Fibroblast of peridontal ligament (primary cell): Measurements from ENCODE around the gene ENTREP3.
A peak's percentile ranks its signal among the peaks of the same experiment; 100 is the strongest.
"Not testable (repeated sequence)": the region's sequence is repeated elsewhere in the genome, so short reads cannot be mapped to it uniquely, and the experiment has no call there.

Experiments used
- DNase-seq: peaks from one replicate; pipeline ENCODE4 v3.0.0-alpha.2; 2010; ENCODE audit errors: extremely low read depth

The ENTREP3 gene

DNA sequence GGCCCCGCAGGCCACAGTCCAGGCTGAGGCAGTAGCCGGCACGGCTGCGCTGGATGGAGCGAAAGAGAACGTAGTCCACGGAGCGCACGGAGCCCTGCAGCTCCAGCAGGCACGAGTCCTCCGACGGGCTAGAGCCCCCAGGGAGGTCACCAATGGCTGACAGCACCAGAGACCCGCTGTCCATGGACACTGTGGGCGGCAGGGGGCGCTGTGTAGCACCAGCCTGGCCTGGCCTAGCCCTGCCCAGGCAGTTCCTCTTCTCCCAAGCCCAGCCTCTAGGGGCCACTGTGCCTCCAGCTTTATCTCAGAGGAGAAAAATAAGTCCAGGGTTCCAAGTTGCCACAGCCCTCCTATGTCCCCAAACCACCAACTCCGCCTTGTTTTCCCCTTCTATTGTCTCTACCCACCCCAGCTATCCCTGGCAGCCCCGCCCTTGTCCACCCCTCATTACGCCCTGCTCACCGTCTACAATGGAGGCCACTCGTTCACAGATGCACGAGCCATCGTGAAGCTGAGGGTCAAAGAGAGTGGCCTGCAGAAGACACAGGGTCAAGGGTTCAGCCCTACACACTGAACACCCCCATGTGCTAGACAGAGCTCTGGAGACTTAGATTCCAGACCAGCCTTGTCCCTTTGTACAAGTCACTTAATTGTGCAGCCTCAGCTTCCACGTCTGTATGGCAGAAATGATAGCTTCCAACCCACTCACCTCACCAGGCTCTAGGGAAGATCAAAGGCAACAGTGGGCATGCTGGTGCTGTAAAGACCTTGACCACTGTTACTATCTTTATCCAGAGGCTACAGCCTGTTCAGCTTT is 4.4 kb downstream of the ENTREP3 start:
- DNase-seq = peak; percentile 91

DNA sequence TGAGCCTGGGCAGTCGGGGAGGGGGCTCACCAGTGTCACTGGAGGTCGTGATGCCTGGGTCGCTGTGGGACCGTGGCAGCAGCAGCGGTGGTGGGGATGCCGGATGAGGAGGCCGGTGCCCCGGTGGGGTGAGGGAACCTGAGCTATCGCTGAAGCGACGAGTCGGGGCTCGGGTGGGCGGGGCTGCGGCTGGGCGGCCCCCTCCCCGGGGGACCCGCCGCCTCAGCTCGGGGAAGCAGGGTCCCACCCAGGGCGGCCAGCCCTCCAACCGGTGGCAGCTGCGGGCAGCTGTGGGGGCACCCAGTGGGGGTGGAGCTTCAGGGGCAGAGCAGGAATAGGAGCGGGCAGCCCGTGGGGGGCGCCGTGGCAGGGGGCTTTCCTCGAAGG is 5.0 kb downstream of the ENTREP3 start:
- no peak for DNase-seq

DNA sequence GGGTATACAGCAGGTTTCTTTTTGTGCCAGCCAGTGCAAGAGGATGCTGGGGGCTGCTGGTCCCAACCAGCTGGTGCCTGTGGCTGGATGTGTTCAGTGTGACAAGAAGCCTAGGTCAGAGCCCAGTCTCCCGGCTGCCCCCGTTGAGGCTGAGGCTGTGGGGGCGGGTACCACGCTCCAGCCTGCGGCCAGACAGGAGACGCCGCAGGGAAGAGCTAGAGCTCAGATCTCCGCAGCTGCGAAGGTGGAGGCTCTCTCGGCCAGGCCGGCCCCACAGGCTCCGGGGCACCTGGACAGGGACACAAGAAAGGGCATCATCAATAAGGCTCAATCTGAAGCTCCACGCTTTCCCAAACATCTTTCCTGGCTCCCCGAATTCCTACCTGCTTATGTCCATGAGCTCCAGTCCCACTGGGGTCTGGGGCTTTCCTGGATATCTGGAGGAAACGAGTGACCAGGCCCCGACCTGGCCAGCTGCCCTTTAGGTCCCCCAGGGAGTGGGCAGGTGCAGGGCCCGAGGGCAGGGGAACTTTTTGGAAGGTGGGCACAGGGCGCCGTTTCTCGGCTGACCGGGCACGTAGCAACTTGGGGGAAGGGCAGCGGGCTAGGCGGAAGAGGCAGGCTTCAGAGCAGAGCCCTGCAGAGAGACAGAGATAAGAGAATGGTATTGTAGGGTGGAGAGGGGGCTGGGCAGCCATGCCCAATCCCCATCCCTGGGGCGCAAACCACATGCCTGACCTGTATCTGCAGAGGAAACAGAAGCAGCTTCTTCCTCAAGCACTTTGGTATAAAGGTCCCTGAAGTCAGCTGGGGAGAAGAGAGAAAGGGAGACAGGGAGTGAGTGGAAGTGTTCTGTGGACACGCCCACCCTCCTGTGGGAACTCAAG is 7.4 kb downstream of the ENTREP3 start:
- no peak for DNase-seq

DNA sequence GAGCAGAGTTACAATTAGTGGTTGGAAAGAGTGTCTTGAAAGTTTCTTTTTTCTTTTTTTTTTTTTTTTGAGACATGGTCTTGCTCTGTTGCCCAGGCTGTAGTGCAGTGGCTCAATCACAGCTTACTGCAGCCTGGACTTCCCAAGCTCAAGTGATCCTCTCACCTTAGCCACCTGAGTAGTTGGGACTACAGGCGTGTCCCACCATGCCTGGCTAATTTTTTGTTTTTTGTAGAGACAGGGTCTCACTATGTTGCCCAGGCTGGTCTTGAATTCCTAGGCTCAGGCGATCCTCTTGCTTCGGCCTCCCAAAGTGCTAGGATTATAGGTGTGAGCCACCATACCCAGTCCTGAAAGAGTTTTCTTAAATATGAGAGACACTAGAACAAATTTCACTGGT is 8.5 kb downstream of the ENTREP3 start:
- DNase-seq = not testable (repeated sequence)

DNA sequence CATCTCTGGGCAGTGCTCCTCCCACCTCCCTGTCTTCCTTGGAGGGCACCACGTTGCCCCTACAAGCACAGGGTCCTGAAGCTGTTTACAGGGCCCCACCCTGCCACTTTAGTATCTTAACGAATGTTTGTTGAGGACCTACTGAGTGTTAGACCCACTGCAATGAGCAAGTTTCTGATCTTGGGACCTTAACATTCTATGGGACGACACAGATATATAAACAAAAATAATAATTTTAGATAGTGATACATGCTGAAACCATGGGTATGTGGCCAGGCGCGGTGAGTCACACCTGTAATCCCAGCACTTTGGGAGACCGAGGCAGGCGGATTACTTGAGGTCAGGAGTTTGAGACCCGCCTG is 10.1 kb downstream of the ENTREP3 start:
- no peak for DNase-seq

DNA sequence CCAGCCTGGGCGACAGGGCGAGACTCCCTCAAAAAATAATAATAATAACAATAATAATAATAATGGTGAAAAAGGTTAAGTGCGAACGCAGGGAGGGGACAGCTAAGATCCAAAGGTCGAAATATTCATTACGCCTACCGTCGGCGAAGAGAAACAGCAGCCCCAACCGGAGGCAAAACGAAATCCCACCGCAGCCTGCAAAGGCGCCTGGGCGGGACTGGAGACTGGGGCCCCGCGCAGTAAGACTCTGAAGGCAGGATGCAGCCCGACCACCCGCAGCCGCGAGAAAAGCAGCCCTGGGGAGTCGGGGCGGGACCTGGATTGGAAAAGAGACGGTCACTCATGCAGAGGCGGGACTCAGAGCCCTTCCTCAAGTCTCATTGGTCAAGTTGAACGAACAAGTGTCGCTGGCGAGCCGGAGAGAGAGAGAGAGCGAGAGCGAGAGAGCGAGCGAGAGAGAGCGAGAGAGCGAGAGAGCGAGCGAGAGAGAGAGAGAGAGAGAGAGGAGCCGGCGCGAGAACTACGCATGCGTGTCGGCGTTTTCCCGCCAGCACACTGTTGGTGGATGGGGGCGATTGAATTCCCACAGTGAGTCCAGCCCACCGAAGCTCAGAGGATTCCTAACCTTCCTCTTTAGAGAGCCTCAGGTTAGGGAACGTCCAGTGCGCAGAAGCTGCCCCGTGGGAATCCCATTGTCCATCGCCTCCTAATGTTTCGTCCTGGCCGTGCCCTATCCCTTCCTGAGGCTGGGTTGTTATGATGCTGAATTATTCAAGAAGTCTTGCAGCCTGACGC is 10.7 kb downstream of the ENTREP3 start:
- peak; percentile 99 for DNase-seq

DNA sequence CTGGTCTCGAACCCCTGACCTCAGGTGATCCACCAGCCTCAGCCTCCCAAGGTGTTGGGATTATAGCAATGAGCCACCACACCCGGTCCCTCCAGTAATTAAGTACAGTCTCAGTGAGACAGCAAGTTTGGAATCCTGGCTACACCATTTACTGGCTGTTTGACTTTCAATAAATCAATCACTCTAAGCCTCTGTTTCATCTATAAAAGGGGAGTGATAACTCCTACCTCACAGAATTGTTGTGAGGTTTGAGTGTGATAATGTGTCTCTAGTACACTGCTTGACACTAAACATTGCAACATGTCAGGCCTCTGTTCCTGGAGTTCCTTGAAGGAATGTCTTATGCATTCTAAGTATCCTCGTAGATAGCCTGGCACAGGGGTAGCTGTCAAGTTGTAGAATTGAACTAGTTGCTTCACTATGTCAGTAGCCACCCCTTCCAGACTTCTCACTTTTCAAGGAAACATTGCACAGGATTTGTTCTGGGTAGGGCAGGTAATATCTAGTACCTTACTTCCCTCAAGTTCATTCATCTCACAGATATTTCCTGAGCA is 12.4 kb downstream of the ENTREP3 start:
- no peak for DNase-seq

DNA sequence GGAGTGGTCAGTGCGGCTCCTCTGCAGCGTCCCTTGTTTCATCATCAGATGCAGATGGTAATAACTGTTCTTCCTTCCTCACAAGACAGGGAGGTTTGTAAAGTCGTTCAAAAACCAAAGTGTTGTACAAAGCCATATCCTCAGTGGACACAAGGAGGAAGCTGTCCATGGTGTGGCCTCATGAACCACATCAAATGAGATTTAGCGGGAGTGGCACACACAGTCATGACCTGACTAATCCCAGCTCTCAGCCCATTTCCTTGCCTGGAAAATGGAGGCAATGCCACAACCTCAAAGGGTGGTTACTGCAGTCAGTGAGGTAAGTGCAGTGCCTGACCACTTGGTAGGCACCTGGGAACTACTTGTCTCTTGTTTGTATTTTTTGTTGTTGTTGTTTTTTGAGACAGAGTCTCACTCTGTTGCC is 13.4 kb downstream of the ENTREP3 start:
- DNase-seq = no peak

DNA sequence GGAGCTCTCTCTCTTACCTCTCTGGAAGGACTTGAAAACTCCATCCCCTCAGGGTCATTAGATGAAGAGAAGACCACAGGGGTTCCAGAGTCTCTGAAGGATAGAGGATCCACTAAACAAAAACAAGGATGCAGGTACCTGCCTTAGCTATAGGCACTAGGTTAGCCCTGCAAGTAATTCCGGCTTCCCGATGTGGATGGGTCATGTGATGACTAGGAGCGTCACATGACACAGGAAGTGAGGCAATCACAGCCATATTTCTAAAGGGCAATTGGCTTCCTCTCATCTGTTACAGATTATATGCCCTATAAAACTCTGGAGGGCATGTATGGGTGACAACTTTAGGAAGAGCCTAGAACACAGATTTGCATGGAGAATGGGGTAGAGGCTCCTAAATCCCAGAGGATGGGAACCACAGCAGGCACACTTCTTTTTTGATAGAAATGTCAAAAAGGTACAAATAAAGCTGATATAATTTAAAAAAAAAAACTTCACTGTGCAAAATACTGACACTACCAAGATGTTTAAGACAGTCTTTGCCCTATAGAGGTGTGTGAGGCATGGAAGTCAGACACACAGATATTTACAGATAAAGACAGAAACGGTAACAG is 14.1 kb downstream of the ENTREP3 start:
- peak; percentile 91 for DNase-seq

DNA sequence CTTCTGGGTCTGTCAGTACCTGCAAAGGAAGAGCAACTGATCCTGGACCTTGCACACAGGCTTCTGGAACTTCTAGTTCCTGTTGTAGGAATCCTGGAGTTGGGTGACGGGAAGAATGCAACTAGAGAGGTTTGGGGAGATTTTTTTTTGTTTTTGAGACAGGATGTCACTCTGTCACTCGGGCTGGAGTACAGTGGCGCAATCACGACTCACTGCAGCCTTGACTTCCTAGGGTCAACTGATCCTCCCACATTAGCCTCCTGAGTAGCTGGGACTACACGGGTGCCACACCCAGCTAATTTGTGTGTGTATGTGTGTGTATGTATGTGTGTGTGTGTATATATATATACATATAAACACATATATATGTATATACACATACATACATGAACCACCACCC is 18.8 kb downstream of the ENTREP3 start:
- DNase-seq = no peak

DNA sequence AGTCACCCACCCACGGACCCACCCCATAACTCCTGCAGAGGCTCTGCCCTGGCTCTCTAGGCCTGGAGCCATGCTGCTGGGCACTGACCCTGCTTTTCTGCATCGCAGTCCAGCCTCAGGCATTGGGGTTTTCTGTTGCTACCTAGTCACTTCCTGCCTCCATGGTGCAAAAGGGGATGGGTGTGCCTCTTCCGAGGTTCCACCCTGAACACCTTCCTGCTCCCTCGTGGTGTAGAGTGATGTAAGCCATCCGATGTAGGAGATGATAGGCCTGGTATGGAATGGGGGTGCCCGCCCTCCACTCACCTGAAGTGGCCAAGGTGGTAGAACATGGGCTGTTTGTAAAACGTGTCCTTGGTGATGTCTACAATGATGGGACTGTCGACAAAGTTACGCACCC is 19.9 kb downstream of the ENTREP3 start:
- not testable (repeated sequence) for DNase-seq

DNA sequence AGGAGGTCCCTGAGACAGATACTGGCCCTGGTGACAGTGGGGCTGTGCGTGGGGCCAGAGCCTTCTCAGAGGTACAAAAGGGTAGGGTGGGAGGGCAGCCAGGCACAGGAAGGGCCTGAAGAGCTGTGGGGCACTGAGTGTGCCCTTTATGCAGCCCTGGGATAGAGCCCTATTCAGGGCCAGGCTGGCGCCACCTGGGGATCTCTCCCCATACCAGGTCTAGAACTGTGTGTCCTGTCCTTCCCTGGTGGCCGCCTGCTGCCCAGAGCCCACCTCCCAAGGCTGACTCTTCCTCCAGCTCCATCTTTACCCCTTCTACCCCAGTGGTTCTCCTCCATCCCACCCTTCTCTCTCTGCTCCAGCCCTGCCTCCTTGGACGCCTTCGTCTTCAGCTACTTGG is 21.8 kb downstream of the ENTREP3 start:
- DNase-seq = not testable (repeated sequence)

DNA sequence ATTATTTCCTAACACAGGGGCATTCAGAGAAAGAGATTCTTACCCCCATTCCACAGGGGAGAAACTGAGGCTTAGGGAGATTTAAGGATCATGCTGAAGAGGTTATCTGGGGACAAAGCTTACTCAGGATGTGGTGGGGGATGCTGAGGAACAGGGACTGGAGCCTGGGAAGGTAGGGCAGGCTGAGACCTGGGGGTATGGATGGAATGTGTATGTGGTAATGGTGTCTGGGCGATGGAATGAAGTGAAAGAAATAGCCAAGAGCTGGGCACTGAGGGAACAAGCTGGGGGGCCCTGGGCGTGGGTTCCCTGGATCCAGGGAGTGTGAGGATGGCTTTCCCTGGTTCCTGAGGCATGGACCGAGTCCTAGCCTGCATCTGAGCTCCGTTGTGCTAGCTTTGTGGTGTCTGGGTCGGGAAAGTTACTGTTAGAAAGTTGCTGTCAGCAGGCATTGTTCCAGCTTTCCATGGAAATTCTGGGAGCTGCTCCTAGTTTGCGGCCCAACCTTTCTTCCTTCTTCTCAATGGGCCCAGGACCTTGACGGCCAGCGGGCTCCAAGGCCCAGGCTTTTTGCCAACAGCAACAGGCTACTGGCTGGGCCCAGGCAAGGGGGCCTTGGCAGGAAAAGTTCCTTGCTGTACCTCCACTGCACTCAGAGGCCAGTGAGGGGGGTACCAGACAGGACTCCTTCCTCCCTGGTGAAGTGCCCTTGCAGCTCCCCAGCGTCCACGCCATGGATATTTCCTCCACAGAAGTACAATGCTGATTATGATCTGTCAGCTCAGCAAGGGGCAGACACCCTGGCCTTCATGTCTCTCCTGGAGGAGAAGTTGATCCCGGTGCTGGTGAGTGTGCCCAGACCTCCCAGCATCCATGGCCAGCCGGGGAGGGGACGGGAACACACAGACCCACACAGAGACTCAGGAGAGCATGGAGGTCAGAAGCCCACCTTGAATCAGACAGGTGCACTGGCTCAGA is 23.0 kb downstream of the ENTREP3 start:
- peak; percentile 64 for DNase-seq

DNA sequence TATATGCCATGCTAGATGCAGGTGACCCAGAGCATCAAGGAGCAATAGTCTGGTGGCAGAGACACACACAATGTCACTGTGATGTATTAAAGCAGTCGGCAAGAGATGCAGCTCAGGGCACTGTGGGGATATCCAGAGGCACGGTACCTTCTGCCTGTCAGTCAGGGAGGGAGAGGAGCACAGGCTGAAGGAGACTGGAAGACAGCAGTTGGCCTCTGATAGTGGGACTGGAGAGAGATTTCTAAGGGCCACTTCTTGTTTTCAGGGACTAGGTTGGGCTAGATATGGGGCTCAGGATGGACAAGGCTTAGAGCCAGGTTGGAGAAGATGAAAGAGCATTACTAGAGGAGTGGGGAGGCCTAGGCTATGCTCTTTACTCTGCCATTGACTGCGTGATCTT is 24.0 kb downstream of the ENTREP3 start:
- not testable (repeated sequence) for DNase-seq

DNA sequence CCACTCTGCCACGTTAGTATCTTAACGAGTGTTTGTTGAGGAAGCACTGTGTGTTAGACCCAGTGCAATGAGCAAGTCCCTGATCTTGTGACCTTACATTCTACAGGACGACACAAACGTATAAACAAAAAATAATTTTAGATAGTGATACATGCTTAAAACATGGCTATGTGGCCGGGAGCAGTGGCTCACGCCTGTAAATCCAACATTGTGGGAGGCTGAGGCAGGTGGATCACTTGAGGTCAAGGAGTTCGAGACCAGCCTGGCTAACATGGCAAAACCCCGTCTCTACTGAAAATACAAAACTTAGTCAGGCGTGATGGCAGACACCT is 27.2 kb downstream of the ENTREP3 start:
- no peak for DNase-seq

DNA sequence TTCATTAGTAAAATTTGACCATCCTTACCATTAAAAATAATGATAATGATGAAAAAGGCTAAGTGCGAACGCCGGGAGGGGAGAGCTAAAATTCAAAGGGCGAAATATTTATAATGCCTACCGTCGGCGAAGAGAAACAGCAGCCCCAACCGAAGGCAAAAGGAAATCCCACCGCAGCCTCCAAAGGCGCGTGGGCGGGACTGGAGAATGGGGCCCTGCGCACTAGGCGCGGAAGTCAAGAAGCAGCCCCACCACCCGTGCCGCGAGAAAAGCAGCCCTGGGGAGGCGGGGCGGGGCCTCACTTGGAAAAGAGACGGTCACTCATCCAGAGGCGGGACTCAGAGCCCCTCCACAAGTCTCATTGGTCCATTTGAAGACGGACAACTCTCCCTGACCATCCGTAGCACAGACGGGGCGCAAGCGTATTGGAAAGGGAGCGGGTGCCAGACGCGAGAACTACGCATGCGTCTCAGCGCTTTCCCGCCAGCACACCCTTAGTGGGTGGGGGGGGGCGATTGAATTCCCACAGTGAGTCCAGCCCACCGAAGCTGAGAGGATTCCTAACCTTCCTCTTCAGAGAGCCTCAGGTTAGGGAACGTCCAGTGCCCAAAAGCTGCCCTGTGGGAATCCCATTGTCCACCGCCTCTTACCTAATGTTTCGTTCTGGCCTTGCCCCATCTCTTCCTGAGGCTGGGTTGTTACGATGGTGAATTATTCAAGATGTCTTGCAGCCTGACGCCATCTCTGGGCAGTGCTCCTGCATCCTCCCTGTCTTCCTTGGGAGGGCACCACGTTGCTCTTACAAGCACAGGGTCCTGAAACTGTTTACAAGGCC is 27.8 kb downstream of the ENTREP3 start:
- peak; percentile 99 for DNase-seq

DNA sequence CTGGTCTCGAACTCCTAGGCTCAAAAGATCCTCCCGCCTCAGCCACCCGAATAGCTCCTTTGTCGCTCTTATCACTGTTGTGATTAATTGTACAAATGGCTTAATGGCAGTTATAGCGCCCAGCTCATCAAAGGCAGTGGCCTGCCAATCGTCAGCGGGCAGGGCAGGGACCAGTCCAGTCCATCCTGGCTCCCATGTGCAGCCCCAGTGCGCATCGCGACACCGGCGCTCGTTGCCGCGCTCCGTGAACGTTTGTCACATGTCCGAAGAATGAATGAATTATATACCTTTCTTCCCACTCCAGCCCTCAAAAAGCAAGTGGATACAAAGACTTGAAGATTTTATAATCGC is 28.4 kb downstream of the ENTREP3 start:
- no peak for DNase-seq

DNA sequence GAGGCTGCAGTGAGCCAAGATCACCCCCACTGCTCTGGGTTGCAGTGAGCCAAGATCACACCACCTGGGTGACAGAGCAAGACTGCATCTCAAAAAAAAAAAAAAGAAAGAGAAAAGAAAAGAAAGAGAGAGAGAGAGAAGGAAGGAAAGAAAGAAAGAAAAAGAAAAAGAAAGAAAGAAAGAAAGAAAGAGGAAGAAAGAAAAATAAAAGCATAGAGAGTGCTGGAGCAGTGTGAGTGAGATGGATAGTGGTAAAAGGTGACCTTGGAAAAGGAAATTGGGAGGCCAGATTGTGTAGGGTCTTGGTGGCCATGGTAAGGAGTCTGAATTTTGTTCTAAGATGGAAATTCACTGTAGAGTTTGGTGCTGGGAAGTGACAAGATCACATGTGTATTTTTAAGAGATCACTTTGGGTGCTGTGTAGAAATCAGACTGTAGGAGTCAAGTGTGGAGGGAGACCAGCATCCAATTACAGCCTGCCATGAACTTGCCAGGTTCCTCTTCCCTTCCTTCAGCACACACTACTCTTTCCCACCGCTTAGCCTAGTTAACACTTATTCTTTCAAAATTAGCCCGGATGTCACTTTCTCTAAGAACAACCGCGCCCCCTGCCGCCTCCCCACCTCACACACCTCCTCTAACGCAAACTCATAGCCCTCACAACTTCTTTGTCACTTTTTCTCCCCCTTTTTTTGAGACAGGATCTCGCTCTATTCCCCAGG is 28.9 kb downstream of the ENTREP3 start:
- peak; percentile 81 for DNase-seq

DNA sequence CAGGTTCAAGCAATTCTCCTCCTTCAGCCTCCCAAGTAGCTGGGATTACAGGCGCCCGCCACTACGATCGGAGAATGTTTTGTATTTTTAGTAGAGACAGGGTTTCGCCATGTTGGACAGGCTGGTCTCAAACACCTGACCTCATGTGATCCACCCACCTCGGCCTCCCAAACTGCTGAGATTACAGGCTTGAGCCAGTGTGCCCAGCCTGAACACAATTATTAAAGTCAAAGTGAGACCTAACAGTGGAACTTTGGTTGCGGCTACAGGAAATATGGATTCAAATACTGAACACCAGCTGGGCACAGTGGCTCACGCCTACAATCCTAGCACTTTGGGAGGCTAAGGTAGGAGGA is 29.9 kb downstream of the ENTREP3 start:
- not testable (repeated sequence) for DNase-seq
